Fibroblast of mammary gland (primary cell): ENCODE data around the gene RNF38.
"Not testable (repeated sequence)": the region's sequence is repeated elsewhere in the genome, so short reads cannot be mapped to it uniquely, and the experiment has no call there.

Experiments
- DNase-seq: peaks from one replicate; pipeline ENCODE4 v3.0.0-alpha.2; 2010; ENCODE audit warnings: low read depth
- H3K4me3 ChIP-seq: 2 replicates; pipeline ENCODE4 v1.5.1; 2011; ENCODE audit warnings: low read depth, mild to moderate bottlenecking, low read length, moderate library complexity; ENCODE audit not compliant: control insufficient read depth
- CTCF ChIP-seq: conservative IDR thresholded peaks from 2 replicates; pipeline ENCODE4 v1.5.1; 2011; ENCODE audit warnings: low read depth, low read length, inconsistent platforms; ENCODE audit not compliant: control insufficient read depth, insufficient read depth

Gene RNF38

GRCh38 chr9:36426348-36426747, 26.3 kb upstream of the RNF38 start:
- H3K4me3 ChIP-seq, result no peak overlapping the region
- no peak for DNase-seq
- no peak for TF ChIP-seq CTCF

- H3K4me3 ChIP-seq, result no peak overlapping the region
- TF ChIP-seq CTCF, result no peak
- DNase-seq, result no peak
Measured at GRCh38 chr9:36424289-36425055, 24.4 kb upstream of the RNF38 start.

- no peak for TF ChIP-seq CTCF
Measured at GRCh38 chr9:36423206-36423605, 23.1 kb upstream of the RNF38 start.

GRCh38 chr9:36416890-36417289, 16.8 kb upstream of the RNF38 start:
- no peak for DNase-seq
- no peak overlapping the region for H3K4me3 ChIP-seq
- TF ChIP-seq CTCF, result no peak

More at GRCh38 chr9:36423206-36423605, 23.1 kb upstream of the RNF38 start:
- no peak for DNase-seq
- no peak overlapping the region for H3K4me3 ChIP-seq

GRCh38 chr9:36415822-36416525, 15.9 kb upstream of the RNF38 start:
- H3K4me3 ChIP-seq, result no peak overlapping the region
- TF ChIP-seq CTCF, result no peak
- DNase-seq, result no peak

GRCh38 chr9:36411410-36411809, 11.3 kb upstream of the RNF38 start:
- DNase-seq, result peak; percentile 49
- H3K4me3 ChIP-seq, result not testable (repeated sequence)

- DNase-seq, H3K4me3 ChIP-seq: not testable (repeated sequence)
Measured at GRCh38 chr9:36409076-36409475, 9.0 kb upstream of the RNF38 start.
